Stimulated activated CD8-positive, alpha-beta memory T cell treated with anti-CD3 and anti-CD28 coated beads, Interleukin-7, amount 100 ng/mL, for 1 hour (primary cell): ENCODE measurements around the gene CYS1.
"Not testable (repeated sequence)": the region's sequence is repeated elsewhere in the genome, so short reads cannot be mapped to it uniquely, and the experiment has no call there.

Experiments
- DNase-seq, 2 donors: peaks; one replicate each; pipeline ENCODE4 v3.0.0-alpha.2; 2020; ENCODE audit warnings: low read depth in 2 of 2

The CYS1 gene

DNA sequence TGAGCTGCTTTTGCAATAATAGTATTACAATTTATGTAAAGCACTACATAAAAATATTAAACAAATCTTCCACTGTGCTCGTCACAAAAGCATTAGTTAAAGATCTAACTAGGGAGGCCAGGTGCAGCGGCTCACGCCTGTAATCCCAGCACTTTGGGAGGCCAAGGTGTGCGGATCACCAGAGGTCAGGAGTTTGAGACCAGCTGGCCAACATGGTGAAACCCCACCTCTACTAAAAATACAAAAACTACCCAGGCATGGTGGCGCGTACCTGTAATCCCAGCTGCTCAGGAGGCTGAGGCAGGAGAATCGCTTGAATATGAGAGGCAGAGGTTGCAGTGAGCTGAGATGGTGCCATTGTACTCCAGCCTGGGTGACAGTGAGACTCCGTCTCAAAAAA lies 49.4 kb downstream of the CYS1 start:
- DNase-seq = not testable (repeated sequence)

DNA sequence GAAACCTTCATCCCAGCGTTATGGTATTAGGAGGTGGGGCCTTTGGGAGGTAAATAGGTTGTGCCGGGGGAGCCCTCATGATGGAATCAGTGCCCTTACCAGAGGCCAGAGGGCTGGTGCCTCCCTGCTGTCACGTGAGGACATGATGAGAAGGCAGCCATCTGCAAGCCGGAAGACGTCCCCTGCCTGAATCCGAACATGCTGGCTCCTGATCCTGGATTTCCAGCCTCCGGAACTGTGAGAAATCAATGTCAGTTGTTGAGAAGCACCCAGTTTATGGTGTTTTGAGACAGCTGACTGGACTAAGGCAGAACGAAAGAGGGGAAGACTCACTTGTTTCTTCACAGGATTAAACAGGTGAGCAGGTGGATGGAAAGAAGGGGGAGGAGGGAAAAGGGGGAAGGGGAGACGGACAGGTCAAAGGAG lies 49.9 kb downstream of the CYS1 start:
- DNase-seq = no peak

DNA sequence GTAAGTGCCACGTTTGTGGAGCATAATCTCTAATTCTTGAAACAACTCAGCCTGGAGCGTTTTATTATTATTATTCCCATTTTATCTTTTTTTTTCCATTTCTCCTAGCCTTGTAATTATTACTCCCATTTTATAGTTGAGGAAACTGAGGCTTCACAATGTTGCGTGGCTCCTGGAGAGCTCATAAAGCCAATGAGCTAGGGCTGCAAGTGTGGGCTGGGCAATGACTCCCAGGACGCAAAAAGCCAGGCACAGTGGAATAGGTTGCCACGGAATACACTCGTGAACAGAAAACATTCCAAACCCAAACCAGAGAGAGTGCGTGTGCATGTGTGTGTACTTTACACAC lies 50.4 kb downstream of the CYS1 start:
- no peak for DNase-seq

DNA sequence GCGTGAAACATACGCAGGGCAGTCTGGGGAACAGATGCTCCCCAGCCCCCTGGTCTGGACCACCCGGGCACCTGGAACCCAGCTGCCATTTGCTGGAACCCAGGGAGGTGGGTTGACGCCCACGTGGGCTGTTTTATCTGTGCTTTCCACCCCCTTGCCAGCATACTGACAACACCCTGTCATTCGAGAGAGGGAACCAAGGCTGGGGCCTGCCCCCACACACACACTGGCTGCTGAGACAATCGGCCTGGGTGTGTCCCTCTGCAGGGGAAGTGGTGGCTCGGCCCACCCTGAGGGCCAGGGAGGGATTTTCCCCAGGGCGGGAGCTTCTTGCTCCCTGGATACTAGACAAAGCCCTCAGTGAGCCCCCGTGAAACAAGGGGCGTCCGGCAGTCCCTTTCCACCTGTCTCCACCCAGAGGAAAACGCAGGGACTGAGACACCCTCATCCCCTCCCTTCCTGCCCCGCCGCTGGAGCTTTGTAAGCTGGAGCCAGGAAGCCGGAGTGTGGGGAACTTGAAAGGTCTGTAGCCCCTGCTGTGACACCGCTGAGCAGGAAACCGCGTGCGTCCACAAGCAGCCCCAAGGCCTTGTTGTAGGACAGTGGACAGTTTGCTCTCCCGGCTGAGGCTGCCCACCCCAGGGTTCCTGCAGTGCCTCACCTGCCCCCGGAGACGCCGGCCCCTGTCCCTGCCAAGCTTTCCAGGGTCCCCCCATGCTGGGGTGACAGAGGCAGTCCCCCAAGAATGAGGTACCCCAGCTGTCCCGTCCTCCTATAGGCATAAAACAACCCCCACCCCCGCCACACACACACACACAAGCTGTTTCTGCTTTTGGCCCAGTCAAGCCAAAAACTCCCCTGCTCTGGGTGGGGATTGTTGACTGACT lies 51.0 kb downstream of the CYS1 start:
- DNase-seq = no peak

DNA sequence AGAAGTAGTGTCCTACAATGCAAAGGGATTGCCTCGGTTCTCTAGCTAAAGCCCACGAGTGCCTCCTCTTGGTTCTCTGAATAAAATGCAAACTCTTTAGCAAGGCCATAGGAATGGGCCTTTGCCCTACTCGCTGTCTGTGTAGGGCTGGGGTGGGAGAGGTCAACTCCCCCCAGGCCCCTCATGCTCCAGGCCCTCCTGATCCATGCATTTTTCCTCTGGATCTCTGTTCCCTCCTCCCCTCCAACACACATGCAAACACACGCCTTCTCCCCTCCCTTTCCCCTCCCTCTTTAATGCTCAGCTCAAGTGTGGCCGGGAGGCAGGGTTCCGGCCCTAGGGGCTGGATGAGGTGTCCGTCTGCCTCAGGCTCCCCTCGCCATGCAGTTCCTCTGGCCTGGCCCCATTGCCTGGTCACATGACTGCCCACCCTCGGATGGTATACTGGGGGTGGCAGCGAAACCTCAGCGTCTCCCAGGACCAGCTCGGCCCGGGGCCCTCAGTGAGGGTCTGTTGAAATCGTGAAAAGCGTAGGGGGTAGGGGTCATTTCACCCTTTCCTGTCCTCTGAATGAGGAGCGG lies 51.7 kb downstream of the CYS1 start:
- no peak for DNase-seq

DNA sequence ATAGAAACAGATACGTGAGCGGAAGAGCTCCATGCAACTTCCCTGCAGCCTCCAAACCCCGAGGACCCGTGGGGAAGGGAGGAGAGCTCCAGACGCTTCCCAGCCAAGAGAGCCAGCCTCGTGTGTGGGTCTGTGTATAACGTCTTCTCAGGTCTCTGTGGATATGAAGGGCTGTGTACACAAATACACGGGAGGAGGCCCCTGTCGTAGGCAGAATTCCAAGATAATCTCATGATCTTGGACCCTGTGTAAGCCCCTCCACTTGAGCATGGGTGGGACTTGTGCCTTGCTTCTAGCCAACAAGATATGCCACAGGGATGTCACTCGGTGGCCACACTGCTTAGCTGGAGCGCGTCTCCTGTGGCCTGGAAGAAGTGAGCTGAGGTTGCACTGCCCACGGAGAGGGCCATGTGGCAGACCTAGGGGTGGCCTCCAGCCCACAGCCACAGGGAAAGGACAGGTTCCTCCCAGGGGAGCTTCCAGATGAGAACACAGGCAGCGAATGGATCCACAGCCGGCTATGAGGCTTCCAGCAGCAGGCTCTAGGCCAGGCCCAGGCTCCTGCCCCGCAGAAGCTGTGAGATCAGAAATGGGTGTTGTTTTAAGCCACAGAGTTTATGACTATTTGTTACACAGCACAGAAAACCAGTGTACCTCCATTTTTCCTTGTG lies 52.4 kb downstream of the CYS1 start:
- DNase-seq = no peak

DNA sequence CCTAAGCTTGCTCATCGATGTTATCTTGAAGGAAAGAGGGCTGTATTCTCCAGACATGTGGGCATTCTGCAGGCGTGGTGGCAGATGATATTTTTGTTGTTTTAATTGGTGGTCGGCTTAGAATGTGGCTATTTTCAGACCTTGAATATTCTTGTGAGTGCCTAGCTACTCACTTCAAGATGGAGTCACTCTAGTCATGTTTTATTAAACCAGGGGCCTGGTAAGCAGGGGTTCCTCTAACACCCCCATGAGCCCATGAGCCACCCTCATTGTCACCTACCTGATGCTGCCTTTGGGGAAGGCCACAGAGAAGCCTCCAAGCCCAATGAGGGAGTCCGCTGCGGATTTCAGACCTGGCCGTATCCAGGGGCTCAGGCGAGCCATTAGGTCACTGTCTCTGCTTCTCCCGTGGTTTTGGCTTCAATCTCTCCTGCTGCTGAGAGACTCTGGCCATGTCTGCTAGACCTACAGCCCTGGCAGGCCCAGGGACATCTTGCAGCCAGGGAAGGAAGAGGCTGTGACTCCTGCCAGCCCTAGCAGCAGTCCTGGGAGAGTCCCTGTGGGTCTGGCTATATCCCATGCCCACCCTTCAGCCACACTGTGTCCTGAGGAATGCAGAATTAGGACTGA lies 53.2 kb downstream of the CYS1 start:
- DNase-seq = no peak

DNA sequence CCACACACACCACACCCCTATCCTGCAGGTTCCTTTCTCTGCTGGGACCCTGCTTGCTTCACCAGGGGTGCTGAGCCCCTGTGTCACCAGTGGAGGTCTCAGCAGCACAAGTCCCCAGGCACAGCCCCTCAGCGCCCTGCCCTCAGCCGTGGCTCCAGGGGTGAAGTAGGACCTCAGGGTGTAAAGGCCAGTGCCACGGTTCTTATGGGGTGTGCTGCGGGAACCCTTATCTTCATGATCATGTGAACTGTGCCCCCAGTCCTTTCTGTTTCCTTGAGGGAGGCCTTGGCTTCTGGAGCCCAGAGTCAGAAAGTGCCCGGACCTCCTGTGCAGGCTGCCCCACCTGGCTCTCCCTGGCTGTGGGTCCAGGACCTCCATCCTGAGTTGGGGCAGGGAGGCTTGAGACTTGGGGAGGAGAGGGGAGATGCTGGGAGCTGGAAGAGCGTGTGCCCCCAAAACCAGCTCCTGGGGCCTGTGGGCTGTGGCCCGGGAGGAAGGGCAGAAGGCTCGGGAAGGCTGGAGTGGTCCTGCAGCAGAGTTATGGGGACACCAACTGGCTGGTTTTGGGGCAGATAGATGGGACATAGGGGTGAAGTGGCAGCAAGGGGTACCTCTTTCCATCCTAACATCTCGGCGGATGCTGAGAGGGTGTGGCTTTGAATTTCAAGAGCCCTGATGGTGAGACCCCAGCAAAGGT lies 57.1 kb downstream of the CYS1 start:
- no peak for DNase-seq

DNA sequence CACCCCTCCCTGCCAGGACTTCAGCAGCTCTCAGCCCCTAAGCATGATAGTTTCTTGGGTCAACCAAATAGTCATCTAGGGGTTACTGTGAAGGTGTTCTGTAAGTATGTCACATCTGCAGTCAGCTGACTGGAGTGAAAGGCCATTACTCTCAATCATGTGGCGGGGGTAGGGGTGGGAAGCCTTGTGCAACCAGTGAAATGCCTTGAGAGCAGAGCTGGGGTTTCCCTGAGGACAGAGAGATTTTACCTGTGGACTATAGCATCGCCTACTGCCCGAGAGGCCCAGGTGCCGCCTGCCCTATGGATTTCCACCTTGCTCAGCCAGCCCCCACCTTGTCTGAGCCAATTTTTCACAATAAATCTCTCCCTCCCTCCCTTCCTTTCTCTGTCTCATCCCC lies 57.8 kb downstream of the CYS1 start:
- no peak for DNase-seq

DNA sequence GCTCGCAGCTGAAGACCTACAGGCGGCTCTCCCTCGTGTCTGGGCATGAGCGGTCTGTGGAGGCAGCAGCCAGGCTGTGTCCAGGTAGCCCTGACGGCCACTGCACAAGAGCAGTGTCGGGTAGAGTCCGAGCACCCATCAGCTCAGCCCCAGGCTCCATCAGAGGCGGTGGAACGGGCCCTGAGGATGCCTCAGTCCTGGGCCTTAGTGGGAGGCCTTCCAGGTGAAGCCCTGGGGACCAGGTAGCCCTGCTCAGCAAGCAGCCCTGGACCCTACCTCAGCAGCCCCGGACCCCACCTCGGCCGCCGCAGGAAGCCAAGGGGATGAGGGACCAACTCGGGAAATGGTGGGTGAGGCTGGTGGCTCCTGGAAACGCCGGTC lies 58.2 kb downstream of the CYS1 start:
- no peak for DNase-seq

DNA sequence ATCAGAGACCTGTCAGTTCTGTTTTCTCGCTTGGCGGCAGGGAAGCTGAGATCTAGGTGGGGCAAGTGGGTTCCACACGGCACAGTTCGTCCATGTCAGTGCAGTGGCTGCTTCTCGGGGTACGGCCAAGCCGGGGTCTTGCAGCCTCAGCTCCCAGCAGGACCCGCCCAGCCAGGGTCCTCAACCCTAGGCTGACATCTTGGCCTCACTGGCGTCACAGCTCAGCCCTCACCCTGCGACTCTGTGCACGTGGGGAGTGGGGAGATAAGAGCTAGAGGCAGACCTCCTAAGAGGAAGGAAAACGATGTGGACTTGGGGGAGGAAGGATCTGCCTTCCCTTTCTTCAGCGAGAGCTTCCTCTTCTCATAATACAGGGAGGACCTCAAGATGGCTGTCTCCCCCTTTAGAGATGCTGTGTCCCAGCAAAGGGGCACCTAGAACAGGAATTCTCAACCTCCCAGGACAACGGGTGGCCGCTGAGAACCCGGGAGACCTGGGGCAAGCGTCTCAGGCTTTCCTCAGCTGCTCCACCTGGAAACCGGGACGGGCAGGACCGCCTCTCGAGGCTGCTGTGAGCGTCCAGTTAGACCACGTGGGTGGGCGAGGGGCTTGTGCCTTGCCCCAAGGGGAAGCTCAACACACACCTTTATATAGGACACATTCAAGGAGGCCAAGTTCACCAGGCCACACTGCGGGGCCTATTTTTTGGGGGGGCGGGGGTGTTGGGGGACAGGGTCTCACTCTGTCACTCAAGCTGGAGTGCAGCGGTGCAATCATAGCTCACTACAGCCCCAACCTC lies 60.4 kb downstream of the CYS1 start:
- no peak for DNase-seq

DNA sequence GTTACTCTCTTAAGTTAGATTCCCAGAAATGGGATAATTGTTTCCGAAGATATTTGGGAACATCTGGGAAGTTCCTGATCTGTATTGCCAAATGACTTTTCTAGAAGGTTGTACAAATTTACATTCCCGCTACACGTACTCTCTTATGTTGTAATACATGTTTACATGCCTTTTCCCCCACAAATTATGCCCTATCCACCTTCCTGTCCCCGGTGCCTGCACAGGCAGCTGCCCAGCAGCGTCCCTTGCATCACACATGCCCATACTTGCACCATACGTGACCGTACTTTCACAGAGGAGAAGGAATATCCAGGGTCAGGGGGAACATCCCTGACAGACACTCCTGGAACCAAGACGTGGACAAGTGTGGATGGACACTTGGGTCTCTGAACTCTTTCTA lies 61.0 kb downstream of the CYS1 start:
- DNase-seq = no peak

DNA sequence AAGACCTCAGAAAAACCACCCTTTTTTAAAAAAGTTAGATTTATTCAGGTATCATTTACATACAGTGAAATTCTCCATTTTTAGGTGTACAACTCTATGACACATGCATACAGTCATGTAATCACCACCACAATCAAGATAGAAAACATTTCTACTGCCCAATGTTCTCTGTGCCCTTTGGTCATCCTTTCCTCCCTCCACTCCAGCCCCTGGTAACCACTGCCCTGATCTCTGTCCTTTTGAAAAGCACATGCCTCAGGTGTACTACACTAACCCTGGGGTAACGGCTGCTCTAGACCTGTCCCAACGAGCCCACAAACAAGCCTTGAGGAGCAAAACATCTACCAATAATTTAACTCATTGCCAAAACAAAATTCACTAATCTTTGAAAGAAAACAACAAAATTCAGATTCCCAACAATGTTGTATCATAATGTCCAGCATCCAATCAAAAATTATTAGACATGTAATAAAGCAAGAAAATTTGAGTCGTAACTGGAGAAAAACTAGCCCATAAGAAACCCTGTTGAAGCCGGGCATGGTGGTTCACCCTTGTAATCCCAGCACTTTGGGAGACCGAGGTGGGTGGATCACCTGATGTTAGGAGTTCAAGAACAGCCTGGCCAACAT lies 62.8 kb downstream of the CYS1 start:
- DNase-seq = no peak

DNA sequence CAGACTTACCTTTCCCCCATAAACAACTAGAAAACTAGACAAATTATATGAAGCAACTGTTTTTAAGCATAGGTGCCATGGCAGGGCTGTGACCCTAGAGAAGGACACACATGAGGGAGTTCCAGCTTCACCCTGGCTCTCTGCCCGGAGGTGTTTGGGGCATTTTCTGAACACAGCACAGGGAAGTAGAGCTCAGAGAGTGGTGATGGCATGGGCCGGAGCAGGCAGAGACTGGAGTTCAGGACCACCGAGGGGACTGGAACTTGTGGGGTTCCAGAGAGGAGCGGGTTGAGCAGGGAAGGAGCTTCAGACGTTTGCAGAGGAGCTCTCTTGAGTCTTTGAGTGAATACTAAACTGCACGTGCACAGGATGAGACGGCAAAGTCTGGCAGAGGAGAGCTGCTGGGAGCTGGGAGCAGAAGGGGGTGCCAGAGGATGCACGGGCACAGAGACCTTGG lies 63.4 kb downstream of the CYS1 start:
- no peak for DNase-seq

DNA sequence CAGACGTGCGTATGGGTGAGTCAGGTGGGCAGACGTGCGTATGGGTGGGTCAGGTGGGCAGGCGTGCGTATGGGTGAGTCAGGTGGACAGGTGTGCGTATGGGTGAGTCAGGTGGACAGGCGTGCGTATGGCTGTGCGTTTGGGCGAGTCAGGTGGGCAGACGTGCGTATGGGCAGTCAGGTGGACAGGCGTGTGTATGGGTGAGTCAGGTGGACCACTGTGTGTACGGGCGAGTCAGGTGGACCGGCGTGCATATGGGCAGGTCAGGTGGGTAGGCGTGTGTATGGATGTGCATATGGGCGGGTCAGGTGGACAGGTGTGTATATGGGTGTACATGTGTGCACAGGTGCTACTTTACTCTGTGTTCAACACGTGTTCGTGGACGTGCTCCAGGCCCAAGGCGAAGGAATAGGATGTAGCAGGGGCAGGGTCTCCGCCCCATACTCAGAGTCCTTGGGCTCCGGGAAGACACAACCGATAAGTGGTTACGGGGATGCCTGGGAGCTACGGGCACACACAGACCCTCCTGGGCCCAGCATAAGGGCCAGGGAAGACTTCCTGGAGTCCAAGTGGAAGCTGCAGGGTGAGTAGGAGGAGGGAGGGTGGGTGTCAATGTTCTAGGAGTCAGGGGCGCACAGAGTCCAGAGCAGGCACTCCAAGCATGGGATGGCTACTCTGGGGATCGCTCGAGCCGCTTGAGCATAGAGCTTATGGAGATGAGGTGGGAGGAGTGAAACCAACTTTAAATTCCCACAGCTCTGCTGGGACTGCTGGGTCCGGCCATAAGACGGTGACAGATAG lies 64.0 kb downstream of the CYS1 start:
- DNase-seq = no peak

DNA sequence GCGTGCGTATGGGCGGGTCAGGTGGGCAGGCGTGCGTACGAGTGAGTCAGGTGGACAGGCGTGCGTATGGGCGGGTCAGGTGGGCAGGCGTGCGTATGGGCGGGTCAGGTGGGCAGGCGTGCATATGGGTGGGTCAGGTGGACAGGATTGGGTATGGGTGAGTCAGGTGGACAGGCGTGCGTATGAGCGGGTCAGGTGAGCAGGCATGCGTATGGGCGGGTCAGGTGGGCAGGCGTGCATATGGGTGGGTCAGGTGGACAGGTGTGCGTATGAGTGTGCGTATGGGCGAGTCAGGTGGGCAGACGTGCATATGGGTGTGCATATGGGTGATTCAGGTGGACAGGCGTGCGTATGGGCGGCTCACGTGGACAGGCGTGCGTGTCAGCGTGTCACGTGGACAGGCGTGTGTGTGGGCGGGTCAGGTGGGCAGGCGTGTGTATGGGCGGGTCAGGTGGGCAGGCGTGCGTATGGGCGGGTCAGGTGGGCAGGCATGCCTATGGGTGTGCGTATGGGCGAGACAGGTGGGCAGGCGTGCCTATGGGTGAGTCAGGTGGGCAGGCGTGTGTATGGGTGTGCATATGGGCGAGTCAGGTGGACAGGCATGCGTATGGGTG lies 64.7 kb downstream of the CYS1 start:
- not testable (repeated sequence) for DNase-seq

DNA sequence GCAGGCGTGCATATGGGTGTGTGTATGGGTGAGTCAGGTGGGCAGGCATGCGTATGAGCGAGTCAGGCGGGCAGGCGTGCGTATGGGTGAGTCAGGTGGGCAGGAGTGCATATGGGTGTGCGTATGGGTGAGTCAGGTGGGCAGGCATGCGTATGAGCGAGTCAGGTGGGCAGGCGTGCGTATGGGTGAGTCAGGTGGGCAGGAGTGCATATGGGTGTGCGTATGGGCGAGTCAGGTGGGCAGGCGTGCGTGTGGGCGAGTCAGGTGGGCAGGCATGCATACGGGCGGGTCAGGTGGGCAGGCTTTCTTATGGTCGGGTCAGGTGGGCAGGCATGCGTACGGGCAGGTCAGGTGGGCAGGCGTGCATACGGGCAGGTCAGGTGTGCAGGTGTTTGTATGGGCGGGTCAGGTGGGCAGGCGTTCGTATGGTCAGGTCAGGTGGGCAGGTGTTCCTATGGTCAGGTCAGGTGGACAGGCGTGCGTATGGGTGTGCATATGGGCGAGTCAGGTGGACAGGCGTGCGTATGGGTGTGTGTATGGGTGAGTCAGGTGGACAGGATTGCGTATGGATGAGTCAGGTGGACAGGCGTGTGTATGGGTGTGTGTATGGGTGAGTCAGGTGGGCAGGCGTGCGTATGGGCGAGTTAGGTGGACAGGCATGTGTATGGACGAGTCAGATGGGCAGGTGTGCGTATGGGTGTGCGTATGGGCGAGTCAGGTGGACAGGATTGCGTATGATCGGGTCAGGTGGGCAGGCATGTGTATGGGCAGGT lies 65.6 kb downstream of the CYS1 start:
- DNase-seq = no peak

DNA sequence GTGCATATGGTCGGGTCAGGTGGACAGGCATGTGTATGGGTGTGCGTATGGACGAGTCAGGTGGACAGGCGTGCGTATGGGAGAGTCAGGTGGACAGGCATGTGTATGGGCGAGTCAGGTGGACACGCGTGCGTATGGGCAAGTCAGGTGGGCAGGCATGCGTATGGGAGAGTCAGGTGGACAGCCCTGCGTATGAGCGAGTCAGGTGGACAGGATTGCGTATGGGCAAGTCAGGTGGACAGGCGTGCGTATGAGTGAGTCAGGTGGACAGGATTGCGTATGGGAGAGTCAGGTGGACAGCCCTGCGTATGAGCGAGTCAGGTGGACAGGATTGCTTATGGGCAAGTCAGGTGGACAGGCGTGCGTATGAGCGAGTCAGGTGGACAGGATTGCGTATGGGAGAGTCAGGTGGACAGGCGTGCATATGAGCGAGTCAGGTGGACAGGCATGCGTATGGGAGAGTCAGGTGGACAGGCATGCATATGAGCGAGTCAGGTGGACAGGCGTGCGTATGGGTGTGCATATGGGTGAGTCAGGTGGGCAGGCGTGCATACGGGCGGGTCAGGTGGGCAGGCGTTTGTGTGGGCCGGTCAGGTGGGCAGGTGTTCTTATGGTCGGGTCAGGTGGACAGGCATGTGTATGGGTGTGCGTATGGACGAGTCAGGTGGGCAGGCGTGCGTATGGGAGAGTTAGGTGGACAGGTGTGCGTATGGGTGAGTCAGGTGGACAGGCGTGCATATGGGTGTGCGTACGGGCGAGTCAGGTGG lies 66.4 kb downstream of the CYS1 start:
- DNase-seq = not testable (repeated sequence)
